HG02981 (cell line): Measurements from ENCODE around the gene TIGD6.
A peak's percentile ranks its signal among the peaks of the same experiment; 100 is the strongest.

Experiments used
- ATAC-seq: cut with Tn5 transposase; IDR thresholded peaks from one replicate; pipeline ENCODE4 v1.9.1; 2021; ENCODE audit warnings: mild to moderate bottlenecking, moderate library complexity; ENCODE audit not compliant: unreplicated experiment

The TIGD6 gene

GRCh38 chr5:149981206-149981605, 19.2 kb downstream of the TIGD6 start:
- no peak for ATAC-seq

- no peak for ATAC-seq
These were observed 20.6 kb downstream of the TIGD6 start for GRCh38 chr5:149979896-149980295.

- no peak for ATAC-seq
These were observed 25.0 kb downstream of the TIGD6 start for GRCh38 chr5:149975409-149975808.

GRCh38 chr5:149969181-149969930, 31.1 kb downstream of the TIGD6 start:
- no peak for ATAC-seq

GRCh38 chr5:149966946-149967345, 33.5 kb downstream of the TIGD6 start:
- no peak for ATAC-seq

GRCh38 chr5:149963729-149964128, 36.7 kb downstream of the TIGD6 start:
- no peak for ATAC-seq

GRCh38 chr5:149962601-149963300, 37.7 kb downstream of the TIGD6 start:
- ATAC-seq: no peak

- ATAC-seq: no peak
These were observed 38.5 kb downstream of the TIGD6 start for GRCh38 chr5:149961957-149962409.

GRCh38 chr5:149961186-149961685, 39.2 kb downstream of the TIGD6 start:
- ATAC-seq: no peak

- ATAC-seq: peak; percentile 99
These were observed 39.9 kb downstream of the TIGD6 start, which contains the start of gene SLC26A2 for GRCh38 chr5:149960272-149961185. TSS of gene SLC26A2 (plus strand) at chr5:149960758. CDS start at chr5:149977653, 16,895 bp downstream.

- no peak for ATAC-seq
These were observed 40.8 kb downstream of the TIGD6 start for GRCh38 chr5:149959406-149960236.

- no peak for ATAC-seq
These were observed 42.6 kb downstream of the TIGD6 start for GRCh38 chr5:149957855-149958254.

- no peak for ATAC-seq
These were observed 43.8 kb downstream of the TIGD6 start for GRCh38 chr5:149956685-149957084.

GRCh38 chr5:149954798-149955197, 45.7 kb downstream of the TIGD6 start:
- no peak for ATAC-seq

- ATAC-seq: no peak
These were observed 46.9 kb downstream of the TIGD6 start for GRCh38 chr5:149953436-149954121.

- ATAC-seq: no peak
These were observed 49.2 kb downstream of the TIGD6 start for GRCh38 chr5:149951138-149951749.

- no peak for ATAC-seq
These were observed 51.5 kb downstream of the TIGD6 start for GRCh38 chr5:149948993-149949392.

GRCh38 chr5:149946118-149946517, 54.3 kb downstream of the TIGD6 start:
- ATAC-seq: no peak

GRCh38 chr5:149944666-149945065, 55.8 kb downstream of the TIGD6 start, which contains the start of gene PDE6A:
TSS of gene PDE6A (minus strand) at chr5:149944793. CDS start at chr5:149944673, 120 bp downstream.
- ATAC-seq: no peak
